Activated naive CD4-positive, alpha-beta T cell treated with anti-CD3 and anti-CD28 coated beads, Interleukin-2, amount 50 U/mL, for 16 hours (primary cell): ENCODE measurements around the gene GADL1.

ENCODE experiments used
- DNase-seq: peaks from one replicate; pipeline ENCODE4 v3.0.0-alpha.2; 2020

The GADL1 gene

DNA sequence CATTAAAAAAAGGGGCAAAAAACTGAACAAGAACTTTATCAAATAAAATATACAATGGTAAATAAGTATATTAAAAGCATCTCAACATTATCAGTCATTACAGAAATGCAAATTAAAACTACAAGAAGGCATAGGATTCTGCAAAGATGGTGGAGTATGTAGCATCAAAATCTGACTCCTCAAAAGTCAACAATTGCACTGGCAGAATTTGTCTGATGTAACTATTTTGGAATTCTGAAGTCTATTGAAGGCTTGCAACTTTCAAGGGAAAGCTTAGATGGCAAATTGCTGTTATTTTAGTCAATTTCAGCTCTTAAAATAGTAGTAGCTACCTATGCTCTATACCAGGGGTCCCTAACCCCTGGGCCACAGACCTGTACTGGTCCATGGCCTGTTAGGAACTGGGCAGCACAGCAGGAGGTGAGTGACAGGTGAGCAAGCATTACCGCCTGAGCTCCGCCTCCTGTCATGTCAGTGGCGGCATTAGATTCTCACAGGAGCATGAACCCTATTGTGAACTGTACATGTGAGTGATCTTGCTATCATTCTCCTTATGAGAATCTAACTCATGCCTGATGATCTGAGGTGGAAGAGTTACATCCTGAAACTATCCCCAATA is 180.5 kb downstream of the GADL1 start:
- DNase-seq: no peak

DNA sequence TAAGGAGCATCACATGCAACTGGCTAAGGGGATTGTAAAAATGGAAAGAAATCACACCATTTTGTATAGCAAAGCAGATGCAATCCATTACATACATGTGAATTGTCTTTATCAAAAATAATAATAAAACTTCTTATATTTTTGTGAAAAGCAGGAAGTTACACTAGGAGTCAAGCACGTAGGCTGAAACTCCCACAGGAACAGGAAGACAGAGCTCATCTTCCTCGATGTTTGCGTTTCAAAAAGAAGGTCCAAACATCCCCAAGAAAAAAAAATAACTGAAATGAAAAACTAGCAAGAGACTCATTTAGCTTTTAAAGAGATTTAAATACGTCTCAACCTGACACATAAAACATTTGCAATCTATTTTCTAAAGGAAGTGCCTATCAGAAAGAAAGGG is 181.5 kb downstream of the GADL1 start:
- no peak for DNase-seq

DNA sequence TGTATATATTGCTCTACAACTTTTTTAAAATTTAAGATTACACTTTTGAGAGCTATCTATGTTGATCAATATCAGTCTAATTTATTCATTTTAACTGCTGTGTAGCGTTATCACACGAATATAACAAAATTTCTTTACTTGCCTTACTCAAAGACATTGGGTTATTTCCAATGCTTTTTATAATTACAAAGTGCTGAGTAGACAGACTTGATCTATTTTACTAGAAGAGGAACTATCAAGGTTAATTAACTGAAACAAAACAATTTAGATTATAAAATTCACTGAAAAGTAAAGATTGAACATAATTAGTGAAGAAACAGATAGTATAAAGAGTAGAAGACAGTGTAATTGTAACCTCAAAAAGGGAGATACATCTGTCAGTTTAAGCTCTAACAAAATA is 182.6 kb downstream of the GADL1 start:
- DNase-seq: no peak

DNA sequence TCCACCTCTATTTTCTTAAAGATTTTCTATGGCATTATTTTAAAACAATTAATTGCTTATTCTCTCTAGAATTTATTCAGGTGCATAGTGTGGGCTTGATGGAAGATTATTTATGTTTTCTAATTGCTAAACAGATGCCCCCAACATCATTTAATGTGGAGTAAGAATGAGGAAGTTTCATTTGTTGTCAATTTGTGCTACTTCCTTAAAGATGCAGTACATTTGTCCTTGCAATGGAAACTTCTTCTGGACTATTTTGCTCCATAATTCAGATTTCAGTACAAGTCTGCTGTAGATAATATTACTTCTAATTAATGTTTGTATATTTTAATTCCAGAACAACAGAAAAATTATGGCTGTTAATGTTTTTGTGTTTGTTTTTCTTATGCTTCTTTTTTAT is 183.3 kb downstream of the GADL1 start:
- no peak for DNase-seq

DNA sequence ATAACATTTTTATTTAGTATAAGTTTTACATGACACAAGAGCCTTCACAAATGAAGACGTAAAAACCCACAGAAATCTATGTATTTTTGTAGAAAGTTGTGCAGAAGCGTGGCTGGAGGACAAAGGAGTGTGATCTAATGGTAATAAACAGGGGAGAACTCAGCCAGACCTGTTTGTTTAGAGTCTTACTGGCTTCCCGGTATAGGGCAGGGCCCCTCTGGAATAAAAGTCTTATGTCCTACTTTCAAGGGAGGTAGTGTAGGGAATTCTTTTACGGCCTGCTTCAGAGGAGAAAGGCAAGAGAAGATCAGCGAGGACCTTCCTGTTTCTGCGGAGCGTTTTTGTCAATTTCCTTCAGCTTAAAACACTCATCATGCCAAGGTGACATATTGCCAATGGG is 184.4 kb downstream of the GADL1 start:
- DNase-seq: no peak

DNA sequence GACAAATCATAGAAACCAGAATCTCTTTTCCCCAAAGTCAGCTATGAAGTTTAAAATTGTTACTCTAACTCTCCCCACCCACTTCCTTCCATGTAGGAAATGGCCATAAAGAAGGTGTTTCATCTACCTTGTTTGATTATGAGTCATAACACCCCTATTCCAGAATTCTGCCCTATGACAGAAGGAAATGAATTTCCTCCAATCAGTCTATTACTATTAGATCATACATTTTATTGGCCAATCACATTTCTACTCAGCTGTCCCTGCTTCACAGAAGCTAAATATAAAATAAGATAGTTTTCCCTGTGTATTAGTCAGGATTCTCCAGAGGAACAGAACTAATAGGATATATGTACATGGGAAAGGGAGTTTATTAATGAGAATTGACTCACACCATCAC is 186.0 kb downstream of the GADL1 start:
- DNase-seq: no peak

DNA sequence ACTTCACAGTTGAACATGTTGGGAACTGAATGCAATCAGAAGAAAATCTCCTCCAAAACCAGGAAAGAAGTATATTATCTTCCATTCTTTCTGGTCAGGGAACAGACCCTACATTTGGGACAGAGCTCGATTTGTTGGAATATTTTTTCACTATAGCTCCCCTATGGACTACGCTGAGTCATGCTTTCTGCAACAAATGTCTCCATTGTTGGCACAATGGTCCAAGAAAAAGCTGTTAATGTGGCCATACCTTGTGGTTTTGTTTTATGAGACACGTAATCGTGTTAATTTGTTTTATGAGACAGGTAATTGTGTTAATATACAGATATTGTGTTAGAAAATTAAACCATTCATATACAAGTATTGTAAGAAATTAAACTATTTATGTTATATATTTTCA is 186.6 kb downstream of the GADL1 start:
- DNase-seq: no peak

DNA sequence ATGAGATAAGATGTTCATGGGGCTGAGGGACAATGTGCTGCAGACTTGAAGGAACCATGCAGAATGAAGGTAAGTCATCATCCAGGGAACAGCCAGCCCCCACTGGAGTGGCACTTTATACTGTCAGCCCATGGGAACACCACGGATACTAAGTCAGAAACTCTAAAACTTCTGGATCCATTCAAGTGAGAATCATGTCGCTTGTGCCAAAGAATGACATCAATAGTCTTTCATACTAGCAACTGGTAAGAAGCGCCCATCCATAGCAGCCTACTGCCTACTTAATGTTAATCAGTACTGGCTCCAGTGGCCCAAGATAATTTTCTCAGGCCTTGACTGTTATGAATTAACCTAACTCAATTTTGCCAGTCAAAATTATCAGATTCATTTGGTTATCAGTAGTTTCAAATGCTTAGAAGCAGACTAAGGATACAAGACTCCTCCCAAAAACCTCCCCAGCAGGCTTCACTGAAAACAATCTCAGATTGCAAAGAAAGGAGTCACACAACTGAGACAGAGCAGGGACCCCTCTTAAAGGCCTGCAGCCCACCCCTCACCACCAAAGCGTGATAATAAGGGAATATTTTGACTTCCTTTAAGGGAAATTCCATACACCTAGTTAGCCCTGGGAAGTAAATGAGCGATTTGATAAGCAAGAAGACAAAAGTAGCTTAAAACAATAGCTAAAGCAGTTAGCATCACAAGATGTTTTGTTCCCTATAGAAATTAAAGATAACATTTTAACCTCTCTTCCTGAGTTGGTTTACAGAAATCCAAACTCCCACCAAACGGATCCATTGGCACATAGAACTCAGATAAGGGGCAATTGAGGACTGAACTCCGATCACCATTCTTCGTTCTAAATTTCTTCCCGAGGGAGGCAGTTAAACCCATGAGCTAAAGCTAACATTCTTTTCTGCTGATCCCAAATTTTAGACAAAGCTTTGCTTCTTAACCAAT is 189.2 kb downstream of the GADL1 start:
- DNase-seq: no peak

DNA sequence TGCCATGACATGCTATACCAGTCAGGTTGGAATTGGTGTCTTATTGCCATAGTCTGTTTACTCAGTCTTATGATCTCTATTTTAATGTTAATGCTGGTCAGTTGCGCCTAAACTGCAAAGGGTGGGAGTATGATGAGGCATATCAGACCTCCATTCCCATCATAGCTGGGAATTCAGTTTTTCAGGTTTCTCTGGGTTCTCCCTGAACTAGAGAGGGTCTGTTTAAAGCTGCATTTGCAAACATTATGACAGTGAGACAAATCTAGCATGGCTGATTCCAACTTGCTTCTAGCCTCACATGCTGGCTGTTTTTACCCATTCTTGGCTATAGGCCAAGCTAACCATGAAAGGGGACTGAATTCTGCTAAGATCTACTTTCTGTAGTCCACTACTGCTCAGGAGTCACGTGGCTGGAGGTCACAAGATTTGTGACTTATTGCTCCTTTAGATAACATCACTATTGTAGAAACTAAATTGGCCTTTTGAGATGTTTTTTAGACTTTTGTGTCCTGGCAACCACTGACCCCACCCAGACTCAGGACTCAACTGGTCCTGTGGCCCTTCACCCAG is 191.5 kb downstream of the GADL1 start:
- no peak for DNase-seq

DNA sequence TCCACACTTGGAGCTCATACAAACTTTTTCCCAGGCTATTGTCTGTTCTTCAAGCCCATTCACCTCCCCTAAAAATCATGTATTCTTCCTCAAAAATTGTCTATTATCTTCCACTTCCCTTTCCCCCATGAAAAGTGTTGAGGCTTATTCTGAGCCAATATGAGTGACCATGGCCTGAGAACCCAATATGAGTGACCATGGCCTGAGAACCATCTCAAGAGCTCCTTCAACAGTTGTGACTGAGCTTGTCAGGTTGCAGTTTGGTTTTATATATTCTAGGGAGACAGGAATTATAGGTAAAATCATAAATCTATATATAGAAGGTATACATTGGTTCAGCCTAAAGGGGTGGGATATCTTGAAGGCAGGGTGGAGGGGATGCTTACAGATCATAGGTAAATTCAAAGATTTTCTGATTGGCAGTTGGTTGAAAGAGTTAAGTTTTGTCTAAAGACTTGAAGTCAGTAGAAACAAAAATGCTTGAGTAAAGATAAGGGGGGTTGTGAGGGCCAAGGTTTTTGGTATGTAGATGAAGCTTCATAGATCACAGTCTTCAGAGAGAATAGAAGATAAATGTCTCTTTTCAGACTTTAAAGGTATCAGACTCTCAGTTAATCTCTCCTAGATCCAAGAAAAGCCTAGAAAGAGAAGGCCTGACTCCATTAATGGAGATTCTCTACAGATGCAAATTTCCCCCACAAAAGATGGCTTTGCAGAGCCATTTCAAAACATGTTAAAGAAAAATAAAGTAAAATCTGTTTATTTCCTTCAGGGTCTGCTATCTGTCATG is 192.2 kb downstream of the GADL1 start:
- DNase-seq: no peak

DNA sequence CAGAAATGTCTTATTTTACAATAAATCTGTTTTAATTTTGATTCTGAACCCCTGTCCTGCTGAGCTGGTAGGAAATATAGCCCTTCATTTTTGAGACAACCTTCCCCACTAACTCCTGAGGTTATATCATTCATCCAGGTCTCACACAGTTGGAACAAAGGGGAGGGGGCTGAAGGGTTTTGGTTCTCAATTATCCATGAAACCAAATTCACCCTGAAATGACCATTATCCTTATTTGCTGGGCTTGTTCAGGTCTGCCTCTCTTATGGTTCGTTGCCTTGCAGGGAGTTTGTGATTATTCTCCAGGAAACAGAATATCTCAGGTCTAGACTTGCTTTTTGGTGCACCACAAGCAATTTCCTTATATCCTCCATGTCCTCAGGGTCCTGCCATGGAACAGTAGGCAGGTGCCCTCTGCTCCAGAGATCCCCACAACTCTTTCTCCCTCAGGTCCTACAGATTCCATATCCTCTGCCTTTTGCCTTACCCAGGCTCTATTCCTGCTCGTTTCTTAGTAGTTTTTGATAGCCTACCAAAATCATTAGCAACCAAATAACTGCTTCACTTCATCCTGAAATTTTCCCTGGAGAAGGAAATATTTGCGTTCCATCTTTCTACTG is 193.6 kb downstream of the GADL1 start:
- DNase-seq: no peak

DNA sequence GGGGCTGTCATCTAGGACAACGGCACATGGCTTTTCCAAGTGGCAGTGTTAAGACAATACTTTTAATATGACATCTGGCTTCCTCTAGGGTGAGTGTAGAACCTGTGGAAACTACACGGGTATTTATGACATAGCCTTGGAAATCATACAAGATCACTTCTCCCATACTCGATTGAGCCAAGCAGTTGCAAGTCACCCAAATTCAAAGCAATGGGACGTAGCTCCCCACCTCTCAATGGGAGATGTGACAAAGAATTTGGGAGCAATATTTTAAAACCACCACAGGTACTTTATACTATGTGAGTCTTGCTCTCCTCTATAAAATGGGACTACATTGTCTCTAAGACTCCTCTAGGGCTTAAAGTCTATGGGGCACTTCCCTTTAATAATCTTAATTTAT is 194.5 kb downstream of the GADL1 start:
- no peak for DNase-seq

DNA sequence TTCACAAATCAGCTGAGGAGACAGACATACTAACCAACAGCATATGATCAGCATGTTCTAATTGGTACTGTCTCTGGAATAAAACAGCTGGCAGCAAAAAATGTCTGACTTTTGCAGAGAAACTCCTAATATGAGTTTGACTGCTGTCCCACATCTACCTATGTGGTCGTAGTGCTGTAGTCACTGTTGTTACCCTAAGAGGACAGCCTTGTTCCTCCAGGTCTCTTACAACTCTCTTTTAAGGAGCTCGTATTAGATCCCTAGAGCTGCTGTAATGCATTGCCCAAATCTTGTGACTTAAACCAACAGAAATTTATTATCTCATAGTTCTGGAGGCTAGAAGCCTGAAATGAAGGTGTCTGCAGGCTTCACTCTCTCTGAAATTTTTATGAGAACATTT is 195.9 kb downstream of the GADL1 start:
- DNase-seq: no peak

DNA sequence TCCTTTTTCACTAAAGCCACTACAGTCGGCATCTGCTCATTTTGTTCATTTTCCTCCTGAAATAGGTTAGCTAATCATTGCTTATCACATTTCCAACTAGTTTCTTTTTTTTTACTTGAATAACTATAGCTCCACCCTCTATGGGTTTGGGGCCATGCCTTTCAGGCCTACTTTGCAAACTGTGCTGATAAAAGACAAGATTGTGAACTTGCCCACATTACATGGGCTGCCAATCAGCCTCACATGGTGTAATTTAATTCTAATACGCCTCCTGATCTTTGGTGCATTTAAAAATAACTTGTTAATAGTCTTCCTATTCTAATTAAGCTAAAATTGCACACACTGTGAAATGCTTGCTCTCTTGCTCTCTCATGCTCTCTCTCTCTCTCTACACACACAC is 197.6 kb downstream of the GADL1 start:
- no peak for DNase-seq

DNA sequence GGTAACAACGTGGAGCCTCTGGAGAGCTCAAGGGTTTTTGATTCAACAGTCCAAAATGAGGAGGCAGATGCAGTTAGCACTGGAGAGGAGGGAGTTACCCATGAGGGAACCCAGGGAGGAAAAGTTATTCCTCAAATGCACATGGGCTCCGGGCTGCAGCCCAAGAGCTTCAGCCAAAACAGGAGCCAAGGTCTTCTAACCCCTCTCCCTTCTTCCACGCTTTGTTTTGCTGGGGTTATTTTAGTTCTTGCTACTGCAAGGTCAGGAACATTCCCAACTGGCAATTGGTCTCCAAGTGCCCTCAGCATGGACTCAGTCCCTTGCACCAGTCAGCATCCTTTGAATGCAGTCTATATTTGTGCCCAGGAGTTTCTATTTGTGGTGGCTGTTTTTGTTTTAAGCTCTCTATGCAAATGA is 198.1 kb downstream of the GADL1 start:
- DNase-seq: no peak

DNA sequence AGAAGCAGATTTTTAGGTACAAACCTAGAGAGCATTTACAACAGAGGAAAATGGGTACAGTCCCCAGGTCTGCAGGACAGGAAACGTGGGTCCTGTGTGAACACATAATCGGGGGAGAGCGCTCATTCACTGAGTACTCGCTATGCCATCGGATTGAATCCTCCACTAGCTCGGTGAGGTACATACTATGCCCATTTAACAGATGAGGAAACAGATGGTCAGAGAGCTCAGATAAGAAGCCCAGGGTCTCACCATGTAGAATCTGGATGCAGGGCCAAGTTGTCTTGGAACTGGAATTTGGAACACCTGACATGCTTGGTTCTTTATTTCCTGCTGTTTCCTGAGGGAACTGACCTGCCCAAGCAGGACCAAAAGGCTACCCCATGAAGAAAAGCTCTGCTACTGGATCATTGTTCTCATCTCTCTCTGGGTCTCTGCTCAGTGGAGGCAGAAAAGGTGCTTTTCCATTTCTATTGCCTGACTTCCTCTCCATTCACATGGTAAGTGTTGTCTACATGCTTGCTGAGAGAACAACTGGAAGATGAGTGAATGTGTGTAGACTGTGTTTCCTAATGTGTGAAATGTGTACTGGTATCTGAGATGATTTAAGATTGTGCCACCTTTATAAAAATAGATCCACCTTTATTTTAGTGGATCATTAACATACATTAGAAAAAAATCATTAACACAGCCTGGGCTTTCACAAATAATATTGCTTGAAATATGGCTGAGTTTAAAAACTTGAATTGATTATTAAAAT is 199.0 kb downstream of the GADL1 start:
- no peak for DNase-seq

DNA sequence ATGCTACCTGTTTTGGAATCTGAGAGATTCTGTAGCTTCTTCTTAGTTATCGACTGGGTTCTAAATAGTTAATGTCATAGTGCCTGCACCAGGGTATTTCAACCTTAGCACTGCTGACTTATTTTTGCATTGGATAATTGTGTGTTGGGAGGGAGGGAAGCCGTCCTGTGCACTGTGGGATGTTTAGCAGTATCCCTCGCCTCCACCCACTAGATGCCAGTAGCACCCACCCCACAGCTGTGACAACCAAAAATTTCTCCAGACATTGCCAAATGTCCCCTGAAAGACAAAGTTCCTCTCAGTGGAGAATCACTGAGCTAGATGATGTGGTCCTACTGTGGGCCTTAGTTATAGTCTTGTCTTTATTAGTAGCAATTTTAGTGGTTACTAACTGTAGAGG is 199.8 kb downstream of the GADL1 start:
- DNase-seq: no peak

DNA sequence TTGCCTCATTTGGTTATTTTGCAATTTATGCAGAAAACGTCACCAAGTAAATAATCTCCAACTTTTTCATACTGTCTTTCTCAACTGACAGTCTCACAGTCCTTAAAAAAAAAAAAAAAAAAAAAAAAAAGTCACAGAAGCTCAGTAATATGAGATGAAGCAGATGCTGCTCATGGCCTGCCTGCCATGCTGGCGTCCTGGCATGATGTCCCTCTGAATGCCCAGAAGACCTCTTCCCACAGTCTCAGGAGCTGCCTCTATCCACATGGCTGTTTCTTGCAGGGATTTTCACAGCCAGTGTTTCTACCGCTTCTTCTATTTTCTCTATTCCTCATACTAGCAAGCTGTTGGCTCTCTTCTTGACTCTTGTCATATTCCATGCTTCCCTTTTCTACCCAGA is 200.3 kb downstream of the GADL1 start:
- no peak for DNase-seq

DNA sequence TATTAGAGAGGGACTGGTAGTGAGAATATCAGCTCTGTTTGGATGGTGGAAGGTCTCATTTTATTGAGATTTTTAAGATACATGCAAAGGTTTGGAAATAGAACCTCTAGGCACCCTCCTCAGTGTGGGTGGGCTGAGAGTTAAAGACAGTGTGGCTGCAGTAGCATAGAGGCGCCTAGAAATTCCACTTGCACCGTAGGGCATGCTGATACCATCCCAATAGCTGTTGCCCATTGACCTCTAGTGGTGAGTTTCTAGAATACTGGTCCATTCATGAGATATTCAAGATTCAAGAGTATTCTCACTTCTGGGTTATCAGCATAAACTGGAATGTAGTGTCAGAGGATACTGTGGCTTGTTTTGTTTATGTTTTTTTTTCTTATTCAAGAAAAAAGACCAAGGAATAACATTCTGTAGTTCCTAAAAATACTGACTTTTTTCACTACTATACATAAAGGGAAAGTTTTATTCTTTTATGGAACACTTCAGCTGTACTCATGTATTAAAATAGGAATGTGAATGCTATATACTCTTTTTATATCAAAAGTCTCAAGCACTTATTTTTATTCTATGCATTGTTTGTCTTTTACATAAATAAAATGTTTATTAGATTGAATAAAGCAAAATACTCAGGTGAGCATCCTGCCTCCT is 200.9 kb downstream of the GADL1 start:
- DNase-seq: peak; percentile 47

DNA sequence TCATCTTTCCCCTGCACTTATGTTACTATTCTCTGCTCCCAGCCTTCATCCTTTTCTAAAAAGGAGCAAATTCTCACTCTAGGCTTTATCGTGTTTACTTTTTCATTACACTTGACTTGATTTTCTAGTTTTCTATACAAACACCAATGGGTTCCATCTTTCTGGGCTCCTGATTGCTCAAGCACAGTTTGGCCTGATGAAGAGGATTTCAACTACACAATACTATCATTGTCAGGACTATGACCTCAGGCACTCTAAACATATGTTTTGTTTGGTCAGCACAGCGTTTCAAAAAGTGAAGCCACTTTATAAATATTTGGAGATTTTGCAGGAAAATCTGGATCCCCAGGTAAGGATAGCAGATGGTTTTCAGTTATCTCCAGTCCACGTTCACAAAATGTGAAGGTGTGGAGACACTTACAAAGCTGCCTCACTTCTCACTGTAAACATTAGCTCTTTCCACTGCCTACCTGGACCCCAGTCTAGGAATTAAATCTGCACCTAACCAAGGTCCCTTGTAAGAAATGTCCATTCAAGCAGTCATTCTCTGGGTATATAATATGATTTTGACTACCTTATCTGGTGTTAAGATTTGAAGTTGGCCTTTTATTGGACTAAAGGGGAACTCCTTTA is 201.8 kb downstream of the GADL1 start:
- DNase-seq: no peak

DNA sequence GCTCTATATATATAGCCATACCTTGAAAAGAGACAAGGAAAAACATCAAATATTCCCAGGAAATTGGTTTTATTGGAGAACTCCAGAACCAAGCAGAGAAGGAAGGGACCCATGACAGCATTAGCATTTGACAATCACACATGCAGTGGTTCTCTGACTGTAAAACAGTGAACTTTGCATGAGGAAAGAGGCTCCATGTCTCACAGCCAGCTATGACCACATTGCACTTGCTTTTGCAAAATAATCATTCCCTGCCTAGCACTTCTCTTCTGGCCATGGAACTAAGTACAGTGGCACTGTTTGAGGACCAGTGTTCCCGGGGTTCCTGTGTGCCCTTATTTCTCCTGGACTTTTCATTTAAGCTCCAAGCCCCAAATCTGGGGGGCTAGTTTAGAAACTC is 202.5 kb downstream of the GADL1 start:
- no peak for DNase-seq
